Esophagus squamous epithelium (tissue), 5 donors: ENCODE measurements around the gene GCNT3. TPM values are rescaled to one million over a fixed set of nuclear protein-coding genes. Genes with fewer than 3 reads are reported as not detected.

Experiments used
- DNase-seq: peaks from one replicate; lab custom pipeline; 2025; lab: John Stamatoyannopoulos, UW
- H3K27ac ChIP-seq, 4 donors: fragments of 200-600 bp; sonication (generic); one replicate each; pipeline ENCODE4 v1.5.1; 2016 to 2019; ENCODE audit warnings: mild to moderate bottlenecking in 1 of 4
- H3K27me3 ChIP-seq, 4 donors: fragments of 200-600 bp; sonication (generic); 1 replicate in 3 of 4; 2 replicates in 1 of 4; pipeline versions ENCODE4 v1.5.1 to v1.6.0; 2017 to 2021; ENCODE audit warnings: antibody characterized with exemption in 1 of 4
- H3K36me3 ChIP-seq, 3 donors: fragments of 200-600 bp; sonication (generic); one replicate each; pipeline ENCODE4 v1.5.1; 2016 to 2019
- H3K4me1 ChIP-seq, 3 donors: fragments of 200-600 bp; sonication (generic); one replicate each; pipeline ENCODE4 v1.5.1; 2017 to 2019
- H3K4me3 ChIP-seq, 4 donors: fragments of 200-600 bp; sonication (generic); 1 replicate in 3 of 4; 2 replicates in 1 of 4; pipeline ENCODE4 v1.5.1; 2016 to 2019; ENCODE audit warnings: mild to moderate bottlenecking in 2 of 4, moderate library complexity in 1 of 4
- H3K9me3 ChIP-seq, 3 donors: fragments of 200-600 bp; sonication (generic); one replicate each; pipeline ENCODE4 v1.5.1; 2016 to 2019
- POLR2A ChIP-seq, 4 donors: fragments of 450-650 bp; IDR thresholded peaks; one replicate each; pipeline ENCODE4 v1.6.1; 2017; ENCODE audit warnings: antibody characterized with exemption in 4 of 4, mild to moderate bottlenecking in 4 of 4, moderate library complexity in 3 of 4
- WGBS, 2 donors: methylation state at CpG; one replicate each; pipeline ENCODE4 v1.1.5; 2018; 5-methylcytosine and 5-hydroxymethylcytosine counted together
- intact Hi-C: fragments of 100-400 bp; cut with DNase I; formaldehyde crosslinking; loops from one replicate; pipeline ENCODE4 v1.15.0; 2022
- total RNA-seq, 4 donors: library from RNA; depleted of rRNA; stranded (reverse); fragments of >200 nt; gene quantifications; one replicate each; pipeline ENCODE4 v1.1.0, GENCODE V29; 2016
- TF ChIP-seq, protein P1 (sequence below), 6 experiments: fragments of 450-650 bp in 4 of 6; fragments of 200-600 bp in 2 of 6; sonication (generic) in 2 of 6; IDR thresholded peaks; one replicate each; pipeline ENCODE4 v1.5.1; 2016 to 2019; ENCODE audit warnings: antibody characterized with exemption in 6 of 6, mild to moderate bottlenecking in 4 of 6, moderate library complexity in 4 of 6
- donor health status: DM: yes; HTN: yes; CAD: no.

Gene GCNT3
- total RNA-seq, 4 donors from 2014 or later: 8.8 to 30.2 (median 18.1) TPM

DNA sequence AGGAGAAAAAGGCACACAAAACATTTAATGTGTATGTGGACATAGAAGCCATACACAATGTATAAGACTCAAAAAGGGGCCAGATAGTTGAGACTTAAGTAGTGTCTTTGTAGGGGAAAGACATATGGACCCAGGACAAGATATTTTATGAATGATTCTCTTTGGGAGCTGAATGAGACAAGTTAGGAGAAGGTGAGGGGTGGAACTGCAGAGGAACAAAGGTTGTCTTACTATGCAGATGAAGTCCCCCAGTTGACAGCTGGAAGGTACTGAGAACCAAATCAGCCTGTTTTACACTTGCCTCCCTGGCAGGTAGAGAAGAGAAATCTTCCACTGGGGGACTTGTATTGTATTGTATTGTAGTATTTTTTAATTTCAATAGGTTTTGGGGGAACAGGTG is 14.9 kb upstream of the GCNT3 start:
- Histone ChIP-seq H3K4me3 (no peak overlapping the region), H3K27me3 (no peaks in the 10 kb centered on the region), H3K4me1 (peaks cover 0 to 14% (median 9%) of the 10 kb centered on the region in 3 donors), H3K9me3 (peaks cover 0 to 9% (median 0%) of the 10 kb centered on the region in 3 donors), H3K36me3 (no peaks in the 10 kb centered on the region), H3K27ac (no peak overlapping the region)
- no peak for TF ChIP-seq POLR2A (IDR thresholded peaks at IDR 0.05)
- TF ChIP-seq, protein P1, sequence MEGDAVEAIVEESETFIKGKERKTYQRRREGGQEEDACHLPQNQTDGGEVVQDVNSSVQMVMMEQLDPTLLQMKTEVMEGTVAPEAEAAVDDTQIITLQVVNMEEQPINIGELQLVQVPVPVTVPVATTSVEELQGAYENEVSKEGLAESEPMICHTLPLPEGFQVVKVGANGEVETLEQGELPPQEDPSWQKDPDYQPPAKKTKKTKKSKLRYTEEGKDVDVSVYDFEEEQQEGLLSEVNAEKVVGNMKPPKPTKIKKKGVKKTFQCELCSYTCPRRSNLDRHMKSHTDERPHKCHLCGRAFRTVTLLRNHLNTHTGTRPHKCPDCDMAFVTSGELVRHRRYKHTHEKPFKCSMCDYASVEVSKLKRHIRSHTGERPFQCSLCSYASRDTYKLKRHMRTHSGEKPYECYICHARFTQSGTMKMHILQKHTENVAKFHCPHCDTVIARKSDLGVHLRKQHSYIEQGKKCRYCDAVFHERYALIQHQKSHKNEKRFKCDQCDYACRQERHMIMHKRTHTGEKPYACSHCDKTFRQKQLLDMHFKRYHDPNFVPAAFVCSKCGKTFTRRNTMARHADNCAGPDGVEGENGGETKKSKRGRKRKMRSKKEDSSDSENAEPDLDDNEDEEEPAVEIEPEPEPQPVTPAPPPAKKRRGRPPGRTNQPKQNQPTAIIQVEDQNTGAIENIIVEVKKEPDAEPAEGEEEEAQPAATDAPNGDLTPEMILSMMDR (IDR thresholded peaks at IDR 0.05): no peak
- intact Hi-C loops: no loop called here
- no peak for DNase-seq

DNA sequence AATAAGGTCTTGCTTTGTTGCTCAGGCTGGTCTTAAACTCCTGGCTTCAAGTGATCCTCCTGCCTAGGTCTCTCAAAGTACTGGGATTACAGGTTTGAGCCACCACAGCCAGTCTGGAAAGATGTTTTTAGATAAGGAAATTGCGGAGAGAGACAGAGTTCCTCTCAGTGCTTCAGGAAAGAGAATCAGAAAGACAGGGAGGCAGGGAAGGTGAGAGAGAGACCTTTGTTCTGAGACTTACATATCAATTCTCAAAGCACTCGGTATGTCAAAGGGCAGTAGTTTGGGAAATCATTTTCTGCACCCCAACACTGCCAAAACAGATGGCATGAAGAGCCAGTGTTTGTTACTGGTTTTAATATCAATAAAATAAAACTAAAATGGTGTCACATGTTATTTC is 13.1 kb upstream of the GCNT3 start:
- TF ChIP-seq POLR2A (IDR thresholded peaks at IDR 0.05): no peak
- H3K36me3 ChIP-seq: no peaks in the 10 kb centered on the region
- peaks cover 0 to 9% (median 0%) of the 10 kb centered on the region in 3 donors for H3K9me3 ChIP-seq
- no peak overlapping the region for H3K27ac ChIP-seq
- H3K4me3 ChIP-seq: no peak overlapping the region
- 86 to 91% methylated on average over 2 of the region's 2 CpGs for WGBS, 2 donors
- intact Hi-C loops: no loop called here
- no peaks in the 10 kb centered on the region for H3K27me3 ChIP-seq
- no peak for DNase-seq
- peaks cover 0 to 12% (median 9%) of the 10 kb centered on the region in 3 donors for H3K4me1 ChIP-seq

DNA sequence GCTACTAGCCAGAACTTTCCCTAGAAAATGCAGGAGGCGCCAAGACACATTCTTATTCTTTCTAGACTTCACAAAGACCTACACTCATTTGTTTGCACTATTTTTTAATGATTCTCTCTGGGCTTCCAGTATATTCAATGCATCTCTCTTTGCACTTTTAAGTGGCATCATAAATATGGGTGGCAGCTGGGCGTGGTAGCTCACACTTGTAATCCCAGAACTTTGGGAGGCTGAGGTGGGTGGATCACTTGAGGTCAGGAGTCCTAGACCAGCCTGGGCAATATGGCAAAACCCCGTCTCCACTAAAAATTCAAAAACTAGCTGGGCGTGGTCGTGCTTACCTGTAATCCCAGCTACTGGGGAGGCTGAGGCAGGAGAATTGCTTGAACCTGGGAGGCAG is 5.6 kb upstream of the GCNT3 start:
- intact Hi-C loops: no loop called here
- WGBS, 2 donors: 55 to 67% methylated on average over 4 of the region's 5 CpGs
- no peak for TF ChIP-seq POLR2A (IDR thresholded peaks at IDR 0.05)
- TF ChIP-seq, protein P1 (IDR thresholded peaks at IDR 0.05): no peak
- no peak for DNase-seq
- H3K4me3 ChIP-seq: no peak overlapping the region
- peaks cover 0 to 16% (median 0%) of the 10 kb centered on the region in 3 donors for H3K9me3 ChIP-seq
- H3K36me3 ChIP-seq: no peaks in the 10 kb centered on the region
- peaks cover 0 to 3% (median 0%) of the 10 kb centered on the region in 3 donors for H3K4me1 ChIP-seq
- no peak overlapping the region for H3K27ac ChIP-seq
- peaks cover 0 to 6% (median 0%) of the 10 kb centered on the region in 4 donors for H3K27me3 ChIP-seq

DNA sequence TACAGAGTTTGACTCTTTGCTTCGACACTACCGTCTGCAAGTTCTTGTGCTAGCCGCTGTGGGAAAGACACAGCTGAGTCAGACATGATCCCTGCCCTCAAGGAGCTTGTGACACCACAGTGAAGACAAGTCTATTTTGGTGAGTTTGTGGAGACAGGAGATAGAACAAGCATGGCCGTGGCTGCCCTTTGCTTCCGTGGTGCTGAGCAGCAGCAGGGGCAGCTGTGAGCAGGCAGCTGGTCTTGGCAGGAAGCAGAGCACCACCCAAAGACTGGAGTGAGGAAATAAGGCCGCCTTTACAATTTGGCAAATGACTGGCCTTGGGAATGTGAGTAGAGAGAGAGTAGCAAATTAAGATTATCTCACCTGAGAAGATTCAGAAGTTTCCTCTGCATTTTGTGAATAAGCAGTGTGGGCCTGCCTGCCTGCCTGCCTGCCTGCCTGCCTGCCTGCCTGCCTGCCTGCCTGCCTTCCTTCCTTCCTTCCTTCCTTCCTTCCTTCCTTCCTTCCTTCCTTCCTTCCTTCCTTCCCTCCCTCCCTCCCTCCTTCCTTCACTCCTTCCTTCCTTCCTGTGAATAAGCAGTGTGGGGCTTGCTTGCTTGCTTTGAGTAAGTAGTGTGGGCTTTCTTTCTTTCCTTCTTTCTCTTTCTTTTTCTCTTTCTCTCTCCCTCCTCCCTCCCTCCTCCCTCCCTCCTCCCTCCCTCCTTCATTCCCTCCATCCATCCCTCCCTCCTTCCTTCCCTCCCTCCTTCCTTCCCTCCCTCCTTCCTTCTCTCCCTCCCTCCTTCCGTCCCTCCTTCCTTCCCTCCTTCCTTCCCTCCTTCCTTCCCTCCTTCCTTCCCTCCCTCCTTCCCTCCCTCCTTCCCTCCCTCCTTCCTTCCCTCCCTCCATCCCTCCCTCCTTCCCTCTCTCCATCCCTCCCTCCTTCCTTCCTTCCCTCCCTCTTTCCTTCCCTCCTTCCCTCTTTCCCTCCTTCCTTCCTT is 1.6 kb upstream of the GCNT3 start:
- H3K36me3 ChIP-seq: no peaks in the 10 kb centered on the region
- no peak for DNase-seq
- 79 to 88% methylated on average over 6 of the region's 7 CpGs for WGBS, 2 donors
- peaks cover 0 to 10% (median 0%) of the 10 kb centered on the region in 4 donors for H3K27me3 ChIP-seq
- H3K4me3 ChIP-seq: no peak overlapping the region
- intact Hi-C loops: loop anchor here (10.0 kb wide), 1 partner anchor 65 kb away; no protein-coding TSS in a partner anchor
- TF ChIP-seq POLR2A (IDR thresholded peaks at IDR 0.05): no peak
- TF ChIP-seq, protein P1 (IDR thresholded peaks at IDR 0.05): no peak
- H3K27ac ChIP-seq: no peak overlapping the region
- H3K9me3 ChIP-seq: no peaks in the 10 kb centered on the region
- H3K4me1 ChIP-seq: peaks cover 0 to 16% (median 0%) of the 10 kb centered on the region in 3 donors

DNA sequence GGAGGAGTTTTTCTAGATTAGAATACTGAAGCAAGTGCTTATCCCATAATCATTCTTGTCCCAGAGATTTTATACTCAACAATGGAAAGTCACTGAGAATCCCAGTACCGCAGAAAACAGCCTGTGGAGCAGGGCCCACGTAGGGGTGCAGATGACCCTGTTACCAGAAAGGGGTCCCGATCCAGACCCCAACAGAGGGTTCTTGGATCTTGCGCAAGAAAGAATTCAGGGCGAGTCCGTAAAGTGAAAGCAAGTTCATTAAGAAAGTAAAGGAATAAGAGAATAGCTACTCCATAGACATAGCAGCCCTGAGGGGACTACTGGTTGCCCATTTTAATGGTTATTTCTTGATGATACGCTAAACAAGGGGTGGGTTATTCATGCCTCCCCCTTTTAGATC is 2.6 kb downstream of the GCNT3 start:
- DNase-seq: no peak
- Histone ChIP-seq H3K27me3 (peaks cover 0 to 21% (median 0%) of the 10 kb centered on the region in 4 donors), H3K9me3 (no peaks in the 10 kb centered on the region), H3K4me3 (no peak overlapping the region), H3K36me3 (no peaks in the 10 kb centered on the region), H3K4me1 (peaks cover 0 to 31% (median 0%) of the 10 kb centered on the region in 3 donors), H3K27ac (peak overlapping the region in 1 of 4 donors; percentile 71)
- intact Hi-C loops: loop anchor here (10.0 kb wide), 1 partner anchor 69 kb away; no protein-coding TSS in a partner anchor
- WGBS, 2 donors: 83 to 90% methylated on average over 7 of the region's 7 CpGs
- TF ChIP-seq POLR2A (IDR thresholded peaks at IDR 0.05): no peak
- TF ChIP-seq, protein P1 (IDR thresholded peaks at IDR 0.05): no peak
